HEK293 (cell line): ENCODE results near the gene SORCS3.

Experiments
- CTCF ChIP-seq: fragments of 450-650 bp; formaldehyde crosslinking; IDR thresholded peaks from 2 replicates; pipeline ENCODE4 v1.5.1; 2016; ENCODE audit warnings: missing biosample characterization, missing genetic modification characterization
- ZBTB10 ChIP-seq: fragments of 450-650 bp; formaldehyde crosslinking; IDR thresholded peaks from 2 replicates; pipeline ENCODE4 v1.5.1; 2016; ENCODE audit warnings: missing biosample characterization, missing genetic modification characterization

GRCh38 chr10:105207476-105207995 lies 566.4 kb downstream of the SORCS3 start:
- TF ChIP-seq CTCF (tag by site-specific recombination), result no peak
- TF ChIP-seq ZBTB10 (tag by site-specific recombination), result no peak
